HG03103 (cell line): ENCODE data around the gene NOD2.

Experiments used
- ATAC-seq: cut with Tn5 transposase; IDR thresholded peaks from one replicate; pipeline ENCODE4 v1.9.1; 2021; ENCODE audit warnings: low read depth; ENCODE audit not compliant: unreplicated experiment

The NOD2 gene

DNA sequence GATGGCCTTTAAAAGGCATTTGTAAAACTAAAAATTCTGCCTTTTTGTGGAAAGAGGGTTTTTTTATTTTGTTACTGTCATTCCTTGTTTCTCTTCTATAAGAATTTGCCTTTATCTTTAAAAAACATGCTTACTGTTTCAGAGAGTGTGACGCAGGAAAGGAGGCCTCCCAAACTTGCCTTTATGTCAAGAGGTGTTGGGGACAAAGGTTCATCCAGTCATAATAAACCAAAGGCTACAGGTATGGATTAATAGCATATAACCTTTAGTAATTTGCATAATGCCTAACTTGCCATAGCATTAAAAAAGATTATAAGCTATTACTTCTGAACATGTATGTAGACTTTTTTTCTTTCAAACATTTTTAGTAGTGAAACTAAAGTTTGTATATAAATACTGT, 82.6 kb downstream of the NOD2 start:
- ATAC-seq = no peak

DNA sequence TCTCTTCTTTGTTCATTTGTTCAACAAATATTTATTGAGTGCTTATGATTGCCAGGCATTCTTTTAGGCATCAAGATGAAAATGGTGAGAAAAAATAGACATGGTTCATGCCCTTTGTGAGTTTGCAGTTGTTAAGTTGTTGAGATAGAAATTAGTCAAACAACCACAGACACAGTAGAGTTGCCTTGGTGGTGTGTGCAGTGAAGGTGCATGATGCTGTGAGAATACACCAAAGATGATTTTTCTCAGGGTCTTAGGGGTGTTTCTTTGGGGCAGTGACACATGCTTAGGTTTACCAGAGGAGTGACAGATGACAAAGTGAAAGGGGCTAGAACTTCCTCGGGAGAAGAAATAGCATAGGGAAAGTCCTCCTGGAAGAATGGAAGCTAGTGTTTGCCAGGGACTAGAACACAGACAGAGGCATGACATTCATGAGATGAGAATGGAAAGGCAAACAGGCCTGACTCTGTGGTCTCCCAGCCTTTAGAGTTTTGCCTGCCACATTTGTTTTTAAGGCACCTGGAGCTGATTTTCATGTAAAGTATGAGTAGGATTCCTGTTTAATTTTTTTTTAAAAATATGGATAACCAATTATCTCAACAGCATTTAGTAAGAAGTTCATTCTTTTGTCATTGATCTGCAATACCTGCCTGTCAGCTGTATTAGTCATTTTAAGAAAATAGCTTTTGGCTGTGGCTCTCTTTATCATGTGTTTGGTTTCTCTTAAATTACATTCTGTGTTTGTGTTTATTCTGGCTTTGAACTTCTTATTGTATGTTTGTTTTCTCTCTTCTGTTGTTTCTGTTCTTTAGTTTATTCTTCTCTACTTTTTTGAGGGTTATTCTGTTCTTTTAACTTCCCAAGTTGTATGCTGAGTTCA, 85.1 kb downstream of the NOD2 start:
- no peak for ATAC-seq

DNA sequence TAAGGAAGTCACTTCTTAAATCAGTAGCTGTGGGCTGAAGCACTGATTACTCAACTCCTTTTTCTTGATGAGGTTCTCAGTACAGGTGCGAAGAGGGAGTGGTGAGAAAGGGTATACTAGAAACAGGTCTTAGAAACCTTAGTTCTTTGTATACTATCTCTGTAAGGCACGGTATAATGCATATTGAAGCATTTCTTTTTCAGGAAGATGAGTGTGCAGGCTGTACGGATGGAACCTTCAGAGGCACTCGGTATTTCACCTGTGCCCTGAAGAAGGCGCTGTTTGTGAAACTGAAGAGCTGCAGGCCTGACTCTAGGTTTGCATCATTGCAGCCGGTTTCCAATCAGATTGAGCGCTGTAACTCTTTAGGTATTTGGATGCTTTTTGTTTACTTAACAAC, 87.6 kb downstream of the NOD2 start:
- no peak for ATAC-seq

DNA sequence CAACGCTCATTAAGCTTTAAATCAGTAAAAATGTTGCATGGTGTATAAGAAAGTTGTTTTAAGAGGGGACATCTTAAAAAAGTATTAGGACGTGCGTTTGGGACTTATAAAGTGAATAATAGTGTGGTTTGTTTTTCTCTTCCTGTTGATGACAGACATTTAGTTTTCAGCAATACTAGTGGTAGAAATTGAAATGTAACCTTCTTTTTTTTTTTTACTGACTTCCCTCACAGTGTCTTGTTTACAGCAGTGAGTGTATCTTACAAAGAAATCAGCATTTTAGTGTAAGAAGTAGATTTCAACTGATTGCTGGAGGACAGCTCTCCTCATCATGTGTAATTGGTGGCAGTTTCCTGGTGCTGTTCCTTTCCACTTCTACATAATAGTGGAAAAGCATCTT, 88.1 kb downstream of the NOD2 start:
- ATAC-seq = no peak
